Ectodermal cell (in vitro differentiated cells): ENCODE results near the gene SORT1.

ENCODE experiments used
- H3K27ac ChIP-seq: 2 replicates; pipeline ENCODE4 v1.7.0; 2013; ENCODE audit warnings: mild to moderate bottlenecking, low read depth, low read length; ENCODE audit not compliant: insufficient read depth, poor library complexity, severe bottlenecking
- H3K27me3 ChIP-seq: 2 replicates; pipeline ENCODE4 v1.7.0; 2013; ENCODE audit warnings: mild to moderate bottlenecking, low read length; ENCODE audit not compliant: insufficient read depth, control insufficient read depth, poor library complexity, severe bottlenecking
- H3K36me3 ChIP-seq: one replicate; pipeline ENCODE4 v1.7.0; 2013; ENCODE audit warnings: low read length; ENCODE audit not compliant: control insufficient read depth, insufficient read depth
- H3K4me1 ChIP-seq: one replicate; pipeline ENCODE4 v1.7.0; 2013; ENCODE audit warnings: low read length; ENCODE audit not compliant: control insufficient read depth, insufficient read depth
- H3K4me3 ChIP-seq: 2 replicates; pipeline ENCODE4 v1.7.0; 2013; ENCODE audit warnings: low read depth, low read length, control low read depth; ENCODE audit not compliant: insufficient read depth
- H3K9me3 ChIP-seq: 2 replicates; pipeline ENCODE4 v1.7.0; 2013; ENCODE audit warnings: mild to moderate bottlenecking, low read length, moderate library complexity; ENCODE audit not compliant: control insufficient read depth
- WGBS, 2 experiments: methylation state at CpG; one replicate each; pipeline ENCODE4 v1.1.7; 2013; ENCODE audit warnings: missing lambda C conversion rate in 2 of 2; 5-methylcytosine and 5-hydroxymethylcytosine counted together

The SORT1 gene

DNA sequence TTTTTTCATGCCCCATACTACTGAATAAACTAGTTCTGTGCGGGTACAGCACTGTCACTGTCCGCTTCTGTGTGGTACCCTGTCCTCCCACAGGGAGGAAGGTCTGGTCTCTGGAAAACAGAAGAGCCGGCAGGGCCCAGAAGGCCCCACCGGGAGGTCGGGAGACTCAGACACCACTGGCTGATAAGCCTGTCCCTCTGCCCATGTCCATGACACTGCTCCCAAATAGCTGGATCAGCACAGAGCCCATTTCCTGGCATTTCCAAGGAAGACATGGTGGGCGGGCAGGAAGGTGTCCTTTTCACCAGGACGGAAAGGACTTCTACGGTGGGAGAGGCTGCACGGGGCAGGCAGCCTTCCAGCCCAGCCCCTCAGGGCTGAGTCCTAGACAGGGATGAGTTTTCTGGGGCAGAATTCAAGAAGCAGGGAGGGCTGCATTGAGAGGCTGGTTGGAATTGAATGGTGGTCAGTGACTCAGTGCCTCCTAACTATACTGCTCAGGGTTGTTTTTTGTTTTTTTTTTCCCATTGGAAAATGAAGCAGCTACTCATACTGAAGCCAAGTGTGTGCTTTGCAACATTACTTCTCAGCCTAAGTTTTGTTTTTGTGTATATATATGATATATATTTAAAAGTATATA lies 121.9 kb downstream of the SORT1 start:
- no peak overlapping the region for H3K27ac ChIP-seq
- H3K36me3 ChIP-seq = peaks cover 22% of the 10 kb centered on the region

DNA sequence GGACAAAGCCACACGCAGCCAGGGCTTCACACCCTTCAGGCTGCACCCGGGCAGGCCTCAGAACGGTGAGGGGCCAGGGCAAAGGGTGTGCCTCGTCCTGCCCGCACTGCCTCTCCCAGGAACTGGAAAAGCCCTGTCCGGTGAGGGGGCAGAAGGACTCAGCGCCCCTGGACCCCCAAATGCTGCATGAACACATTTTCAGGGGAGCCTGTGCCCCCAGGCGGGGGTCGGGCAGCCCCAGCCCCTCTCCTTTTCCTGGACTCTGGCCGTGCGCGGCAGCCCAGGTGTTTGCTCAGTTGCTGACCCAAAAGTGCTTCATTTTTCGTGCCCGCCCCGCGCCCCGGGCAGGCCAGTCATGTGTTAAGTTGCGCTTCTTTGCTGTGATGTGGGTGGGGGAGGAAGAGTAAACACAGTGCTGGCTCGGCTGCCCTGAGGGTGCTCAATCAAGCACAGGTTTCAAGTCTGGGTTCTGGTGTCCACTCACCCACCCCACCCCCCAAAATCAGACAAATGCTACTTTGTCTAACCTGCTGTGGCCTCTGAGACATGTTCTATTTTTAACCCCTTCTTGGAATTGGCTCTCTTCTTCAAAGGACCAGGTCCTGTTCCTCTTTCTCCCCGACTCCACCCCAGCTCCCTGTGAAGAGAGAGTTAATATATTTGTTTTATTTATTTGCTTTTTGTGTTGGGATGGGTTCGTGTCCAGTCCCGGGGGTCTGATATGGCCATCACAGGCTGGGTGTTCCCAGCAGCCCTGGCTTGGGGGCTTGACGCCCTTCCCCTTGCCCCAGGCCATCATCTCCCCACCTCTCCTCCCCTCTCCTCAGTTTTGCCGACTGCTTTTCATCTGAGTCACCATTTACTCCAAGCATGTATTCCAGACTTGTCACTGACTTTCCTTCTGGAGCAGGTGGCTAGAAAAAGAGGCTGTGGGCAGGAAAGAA lies 122.9 kb downstream of the SORT1 start:
- Histone ChIP-seq H3K9me3 (no peaks in the 10 kb centered on the region), H3K27me3 (no peaks in the 10 kb centered on the region), H3K27ac (peak overlapping the region; percentile 44), H3K4me3 (no peak overlapping the region), H3K4me1 (peaks cover 21% of the 10 kb centered on the region), H3K36me3 (peaks cover 26% of the 10 kb centered on the region)
- 56 to 63% methylated on average over 23 to 24 of the region's 24 CpGs for WGBS, 2 experiments

More for the DNA sequence above, 121.9 kb downstream of the SORT1 start:
- Histone ChIP-seq H3K4me1 (peaks cover 21% of the 10 kb centered on the region), H3K27me3 (no peaks in the 10 kb centered on the region), H3K9me3 (no peaks in the 10 kb centered on the region), H3K4me3 (no peak overlapping the region)
- WGBS, 2 experiments = 76 to 79% methylated on average over 9 of the region's 9 CpGs

DNA sequence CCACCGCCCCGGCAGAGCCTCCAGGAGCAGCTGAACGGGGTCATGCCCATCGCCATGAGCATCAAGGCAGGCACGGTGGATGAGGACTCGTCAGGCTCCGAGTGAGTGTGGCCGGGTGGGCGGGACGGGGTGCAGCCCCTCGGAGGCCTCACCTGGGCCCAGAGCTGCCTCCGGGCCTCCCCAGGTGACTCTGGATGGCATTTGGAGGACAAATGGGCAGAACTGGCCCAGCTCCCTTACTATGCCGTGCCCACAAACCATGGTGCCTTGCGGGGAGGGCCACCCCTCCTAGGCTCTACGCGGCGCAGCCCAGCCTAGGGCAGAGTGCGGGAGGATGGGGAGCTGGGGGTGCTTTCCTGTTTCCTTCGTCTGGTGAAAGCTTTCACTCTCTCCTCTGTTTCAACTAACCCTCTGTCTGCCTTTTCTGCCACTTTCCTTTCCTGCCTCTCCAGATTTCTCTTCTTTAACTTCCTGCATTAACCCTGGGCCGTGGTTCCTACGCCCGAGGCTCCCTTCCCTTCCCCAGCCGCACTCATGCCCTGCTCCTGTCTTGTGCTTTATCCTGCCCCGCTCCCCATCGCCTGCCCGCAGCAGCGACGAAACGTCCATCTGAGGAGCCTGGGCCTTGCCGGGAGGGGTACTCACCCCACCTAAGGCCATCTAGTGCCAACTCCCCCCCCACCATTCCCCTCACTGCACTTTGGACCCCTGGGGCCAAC lies 124.0 kb downstream of the SORT1 start:
- WGBS, 2 experiments = 83 to 85% methylated on average over 30 of the region's 30 CpGs
- no peak overlapping the region for H3K27ac ChIP-seq

DNA sequence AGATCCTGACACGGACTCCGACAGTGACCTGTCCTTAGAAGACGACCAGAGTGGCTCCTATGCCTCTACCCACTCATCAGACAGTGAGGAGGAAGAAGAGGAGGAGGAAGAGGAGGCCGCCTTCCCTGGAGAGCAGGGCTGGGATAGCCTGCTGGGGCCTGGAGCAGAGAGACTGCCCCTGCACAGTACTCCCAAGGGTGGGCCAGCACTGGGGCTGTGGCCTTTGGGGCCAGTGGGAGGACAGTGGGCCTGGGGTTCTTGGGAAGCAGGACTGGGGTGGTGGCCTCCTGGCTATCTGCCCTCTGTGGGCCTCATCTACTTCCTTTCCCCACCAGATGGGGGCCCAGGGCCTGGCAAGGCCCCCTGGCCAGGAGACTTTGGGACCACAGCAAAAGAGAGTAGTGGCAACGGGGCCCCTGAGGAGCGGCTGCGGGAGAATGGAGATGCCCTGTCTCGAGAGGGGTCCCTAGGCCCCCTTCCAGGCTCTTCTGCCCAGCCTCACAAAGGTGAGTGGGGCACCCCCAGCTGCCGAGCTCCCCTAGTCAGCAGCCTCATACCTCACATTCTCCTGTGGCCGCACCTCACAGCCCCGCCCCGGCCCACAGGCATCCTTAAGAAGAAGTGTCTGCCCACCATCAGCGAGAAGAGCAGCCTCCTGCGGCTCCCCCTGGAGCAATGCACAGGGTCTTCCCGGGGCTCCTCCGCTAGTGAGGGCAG lies 124.7 kb downstream of the SORT1 start:
- Histone ChIP-seq H3K4me3 (no peak overlapping the region), H3K36me3 (peaks cover 29% of the 10 kb centered on the region)
- 93 to 94% methylated on average over 16 of the region's 16 CpGs for WGBS, 2 experiments

More for the DNA sequence above, 124.0 kb downstream of the SORT1 start:
- Histone ChIP-seq H3K9me3 (no peaks in the 10 kb centered on the region), H3K36me3 (peaks cover 23% of the 10 kb centered on the region), H3K4me3 (no peak overlapping the region), H3K27me3 (no peaks in the 10 kb centered on the region), H3K4me1 (peaks cover 21% of the 10 kb centered on the region)

DNA sequence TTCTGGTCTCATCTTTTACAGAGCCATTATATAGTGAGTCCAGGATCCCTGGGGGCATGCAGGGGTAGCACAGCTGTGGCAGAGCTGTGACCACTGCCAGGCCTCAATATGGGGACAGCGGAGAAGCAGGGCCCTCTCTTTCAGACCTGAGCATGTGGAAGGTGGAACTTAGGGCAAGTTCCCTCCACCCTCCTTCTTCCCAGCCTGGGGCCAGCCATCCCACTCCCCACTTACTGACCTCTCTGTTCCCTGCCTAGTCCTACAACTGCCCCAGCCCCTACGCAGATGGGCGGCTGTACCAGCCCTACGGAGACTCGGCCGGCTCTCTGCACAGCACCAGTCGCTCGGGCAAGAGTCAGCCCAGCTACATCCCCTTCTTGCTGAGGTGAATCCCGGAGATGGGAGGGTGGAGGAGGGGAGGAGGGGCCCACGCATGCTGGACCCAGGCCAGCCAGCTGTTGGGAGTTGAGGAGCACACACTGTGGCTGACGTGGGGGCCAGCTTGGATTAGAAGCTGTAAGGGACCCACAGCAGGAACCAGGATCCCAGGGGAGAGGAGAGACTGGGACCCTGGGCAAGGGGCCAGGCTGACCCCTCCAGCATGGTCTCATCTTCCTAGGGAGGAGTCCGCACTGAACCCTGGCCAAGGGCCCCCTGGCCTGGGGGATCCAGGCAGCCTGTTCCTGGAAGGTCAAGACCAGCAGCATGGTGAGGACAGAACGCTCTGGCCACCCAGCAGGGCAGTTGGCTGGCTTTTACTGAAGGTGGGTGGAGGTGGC lies 125.5 kb downstream of the SORT1 start:
- Histone ChIP-seq H3K9me3 (no peaks in the 10 kb centered on the region), H3K4me3 (no peak overlapping the region), H3K4me1 (peaks cover 20% of the 10 kb centered on the region), H3K27me3 (no peaks in the 10 kb centered on the region), H3K27ac (no peak overlapping the region), H3K36me3 (peaks cover 34% of the 10 kb centered on the region)
- 92 to 94% methylated on average over 13 of the region's 13 CpGs for WGBS, 2 experiments

More for the DNA sequence above, 124.7 kb downstream of the SORT1 start:
- Histone ChIP-seq H3K9me3 (no peaks in the 10 kb centered on the region), H3K4me1 (peaks cover 21% of the 10 kb centered on the region), H3K27ac (no peak overlapping the region), H3K27me3 (no peaks in the 10 kb centered on the region)

DNA sequence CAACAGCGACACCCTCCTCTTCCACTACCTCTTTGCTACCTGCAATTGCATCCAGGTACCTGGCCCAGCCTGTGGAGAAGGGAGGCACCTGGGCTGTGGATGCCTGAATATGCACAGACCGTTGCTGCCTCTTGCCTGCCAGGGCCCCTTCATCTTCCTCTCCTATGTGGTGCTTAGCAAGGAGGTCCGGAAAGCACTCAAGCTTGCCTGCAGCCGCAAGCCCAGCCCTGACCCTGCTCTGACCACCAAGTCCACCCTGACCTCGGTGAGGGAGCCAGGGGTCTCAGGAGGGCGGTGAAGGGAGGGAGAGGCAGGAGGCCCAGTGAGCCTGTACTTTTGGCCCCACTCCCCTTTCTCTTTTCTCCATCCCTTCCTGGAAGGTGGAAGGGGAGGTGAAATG lies 126.3 kb downstream of the SORT1 start:
- H3K9me3 ChIP-seq = no peaks in the 10 kb centered on the region
- H3K4me3 ChIP-seq = no peak overlapping the region
- H3K4me1 ChIP-seq = peaks cover 18% of the 10 kb centered on the region
- no peaks in the 10 kb centered on the region for H3K27me3 ChIP-seq
- peaks cover 34% of the 10 kb centered on the region for H3K36me3 ChIP-seq
- no peak overlapping the region for H3K27ac ChIP-seq
- 96 to 97% methylated on average over 6 of the region's 6 CpGs for WGBS, 2 experiments

DNA sequence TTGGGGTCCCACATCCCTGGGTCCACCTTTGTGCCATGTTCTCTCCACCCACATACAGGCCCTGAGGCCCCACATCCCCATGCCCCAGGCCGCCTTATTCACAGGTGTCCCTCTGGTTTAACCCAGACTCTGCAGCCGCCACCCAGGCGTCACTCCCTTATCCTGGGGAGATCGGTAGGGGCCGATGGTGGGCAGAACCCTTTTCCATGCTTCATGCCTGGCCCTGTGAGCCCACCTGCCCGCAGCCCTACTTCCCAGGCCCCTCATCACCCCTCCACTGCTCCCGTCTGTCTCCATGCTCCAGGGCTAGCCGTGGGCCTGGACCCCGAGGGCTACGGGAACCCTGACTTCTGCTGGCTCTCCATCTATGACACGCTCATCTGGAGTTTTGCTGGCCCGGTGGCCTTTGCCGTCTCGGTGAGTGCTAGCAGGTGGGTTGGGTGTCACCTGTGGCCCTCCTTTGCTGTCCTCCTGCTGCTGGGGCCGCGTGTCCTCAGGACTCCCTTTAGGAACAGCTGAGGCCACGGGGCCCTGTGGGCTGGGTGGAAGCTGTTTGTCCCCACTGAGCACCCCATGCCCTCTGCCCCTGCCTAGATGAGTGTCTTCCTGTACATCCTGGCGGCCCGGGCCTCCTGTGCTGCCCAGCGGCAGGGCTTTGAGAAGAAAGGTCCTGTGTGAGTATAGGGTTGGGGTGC lies 126.9 kb downstream of the SORT1 start:
- H3K27ac ChIP-seq = no peak overlapping the region
- no peaks in the 10 kb centered on the region for H3K27me3 ChIP-seq
- no peaks in the 10 kb centered on the region for H3K9me3 ChIP-seq
- peaks cover 39% of the 10 kb centered on the region for H3K36me3 ChIP-seq
- peaks cover 18% of the 10 kb centered on the region for H3K4me1 ChIP-seq
- H3K4me3 ChIP-seq = no peak overlapping the region
- 93 to 97% methylated on average over 20 of the region's 20 CpGs for whole genome bisulfite sequencing, 2 experiments

DNA sequence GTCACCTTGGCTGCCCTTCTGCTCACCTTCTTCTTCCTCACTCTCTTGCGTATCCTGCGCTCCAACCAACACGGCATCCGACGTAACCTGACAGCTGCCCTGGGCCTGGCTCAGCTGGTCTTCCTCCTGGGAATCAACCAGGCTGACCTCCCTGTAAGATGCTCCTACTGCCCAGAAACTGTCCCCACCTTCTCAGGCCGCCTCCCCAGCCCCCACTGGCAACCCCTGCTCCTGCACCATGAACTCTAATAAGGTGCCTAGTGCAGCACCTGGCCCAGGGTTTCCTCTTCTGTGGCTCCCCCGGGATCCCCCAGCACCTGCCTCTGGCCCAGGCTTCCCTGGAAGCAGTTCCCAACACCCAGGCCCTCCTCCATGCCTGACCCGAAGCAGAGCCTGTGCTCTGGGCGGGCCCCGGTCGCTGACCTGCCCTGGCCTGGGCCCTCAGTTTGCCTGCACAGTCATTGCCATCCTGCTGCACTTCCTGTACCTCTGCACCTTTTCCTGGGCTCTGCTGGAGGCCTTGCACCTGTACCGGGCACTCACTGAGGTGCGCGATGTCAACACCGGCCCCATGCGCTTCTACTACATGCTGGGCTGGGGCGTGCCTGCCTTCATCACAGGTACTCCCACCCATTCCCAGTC lies 127.6 kb downstream of the SORT1 start:
- no peaks in the 10 kb centered on the region for H3K27me3 ChIP-seq
- H3K9me3 ChIP-seq = no peaks in the 10 kb centered on the region
- no peak overlapping the region for H3K27ac ChIP-seq
- H3K36me3 ChIP-seq = peaks cover 46% of the 10 kb centered on the region
- H3K4me3 ChIP-seq = no peak overlapping the region
- H3K4me1 ChIP-seq = peaks cover 16% of the 10 kb centered on the region
- 92% methylated on average over 17 of the region's 17 CpGs for WGBS, 2 experiments
